Measurements from ENCODE around the gene PPP3CB.

Gene PPP3CB

GRCh38 chr10:73495226-73495883 lies 469 bp downstream of the PPP3CB start (continued):
- TF ChIP-seq KLF7 (tag by site-specific recombination; IDR thresholded peaks at IDR 0.05; ENCODE audit: borderline replicate concordance) (peak; percentile 92), WT1 (tag by site-specific recombination; IDR thresholded peaks at IDR 0.05) (peak; percentile 95), ZNF10 (tag by site-specific recombination; IDR thresholded peaks at IDR 0.05) (no peak; the same call in 1 of the 2 replicates), ZNF580 (tag by site-specific recombination; IDR thresholded peaks at IDR 0.05) (no peak), KLF8 (tag by site-specific recombination; IDR thresholded peaks at IDR 0.05) (peak; percentile 95), ZNF514 (tag by site-specific recombination; IDR thresholded peaks at IDR 0.05) (no peak), ZNF585B (tag by site-specific recombination; IDR thresholded peaks at IDR 0.05) (no peak), ZNF791 (tag by site-specific recombination; IDR thresholded peaks at IDR 0.05) (no peak), ZNF792 (tag by site-specific recombination; IDR thresholded peaks at IDR 0.05) (no peak), ZNF530 (tag by site-specific recombination; IDR thresholded peaks at IDR 0.05; ENCODE audit: low read depth) (no peak), KLF9 (tag by site-specific recombination; IDR thresholded peaks at IDR 0.05; ENCODE audit: low read depth) (peak; percentile 67), ZBTB20 (tag by site-specific recombination; IDR thresholded peaks at IDR 0.05) (peak; percentile 92), ZNF341 (tag by site-specific recombination; IDR thresholded peaks at IDR 0.05; ENCODE audit: low read depth) (peak; percentile 89), ZNF2 (tag by site-specific recombination; IDR thresholded peaks at IDR 0.05) (peak; percentile 72; the same call in 1 of the 2 replicates), ZBTB48 (tag by site-specific recombination; IDR thresholded peaks at IDR 0.05) (peak; percentile 69), HIC1 (tag by site-specific recombination; IDR thresholded peaks at IDR 0.05) (peak; percentile 62; the same call in 1 of the 2 replicates), ZNF175 (tag by site-specific recombination; IDR thresholded peaks at IDR 0.05) (no peak), GLI2 (tag by site-specific recombination; IDR thresholded peaks at IDR 0.05; ENCODE audit: borderline replicate concordance, low read depth) (no peak), ZNF324 (tag by site-specific recombination; IDR thresholded peaks at IDR 0.05) (peak; percentile 82), ZNF473 (tag by site-specific recombination; IDR thresholded peaks at IDR 0.05) (no peak), ZNF354C (tag by site-specific recombination; IDR thresholded peaks at IDR 0.05; ENCODE audit: borderline replicate concordance, low read depth) (no peak), GLIS2 (tag by site-specific recombination; IDR thresholded peaks at IDR 0.05) (peak; percentile 97), PRDM6 (tag by site-specific recombination; IDR thresholded peaks at IDR 0.05) (no peak), ZNF701 (tag by site-specific recombination; IDR thresholded peaks at IDR 0.05) (no peak), ZNF112 (tag by site-specific recombination; IDR thresholded peaks at IDR 0.05) (no peak), ZNF639 (tag by site-specific recombination; IDR thresholded peaks at IDR 0.05) (no peak), BCL11B (tag by site-specific recombination; IDR thresholded peaks at IDR 0.05; ENCODE audit: low read depth) (no peak), SETDB1 (IDR thresholded peaks at IDR 0.05; ENCODE audit: insufficient read length, low read length) (no peak), ZNF548 (tag by site-specific recombination; IDR thresholded peaks at IDR 0.05) (no peak), ZNF426 (tag by site-specific recombination; IDR thresholded peaks at IDR 0.05) (no peak), SP2 (tag by site-specific recombination; IDR thresholded peaks at IDR 0.05) (peak; percentile 87), ZNF24 (tag by site-specific recombination; IDR thresholded peaks at IDR 0.05) (peak; percentile 54; the same call in 1 of the 2 replicates), ZNF600 (tag by site-specific recombination; IDR thresholded peaks at IDR 0.05) (peak; percentile 64; the same call in 1 of the 2 replicates), ZNF624 (tag by site-specific recombination; IDR thresholded peaks at IDR 0.05) (no peak), CTCF (tag by site-specific recombination; IDR thresholded peaks at IDR 0.05) (no peak), ZBTB1 (tag by site-specific recombination; IDR thresholded peaks at IDR 0.05) (no peak)

Measured in HEK293 (cell line).